ENCODE measurements around the gene TTI1. TPM values are rescaled to one million over a fixed set of nuclear protein-coding genes. Genes with fewer than 3 reads are reported as not detected.

The TTI1 gene
- total and polyA plus RNA-seq, 2 of the 13 experiments (the other 11 are each of a cell fraction or from before 2014, with no cell fraction given) = 22.9 to 39.8 TPM

DNA sequence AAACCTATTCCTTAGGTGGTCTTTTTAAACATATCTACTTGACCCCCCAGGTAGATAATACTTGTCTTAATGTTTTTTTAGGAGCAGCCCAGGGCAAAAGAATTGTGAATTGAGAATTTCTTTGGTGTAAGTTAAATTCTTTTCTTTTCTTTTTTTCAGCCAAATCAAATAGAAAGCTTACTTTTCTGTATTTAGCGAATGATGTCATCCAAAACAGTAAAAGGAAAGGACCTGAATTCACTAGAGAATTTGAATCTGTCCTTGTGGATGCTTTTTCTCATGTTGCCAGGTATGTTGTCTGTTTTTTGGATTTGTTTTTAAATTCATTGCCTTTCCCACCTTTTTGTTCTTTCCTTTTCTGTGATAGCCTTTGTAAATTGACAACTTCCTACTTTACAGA, 7.0 kb upstream of the TTI1 start:
- H3K4me2 ChIP-seq (ENCODE audit: low read depth, low read length) = no peak overlapping the region
- no TSS peak for BruUV-seq (replicated peaks)
- no peak overlapping the region for H3K9ac ChIP-seq (ENCODE audit: insufficient read depth, low read depth, low read length)
- H3K4me1 ChIP-seq (ENCODE audit: insufficient read depth, low read length) = peaks cover 45% of the 10 kb centered on the region
- H4K20me1 ChIP-seq (ENCODE audit: insufficient read depth, low read length) = peaks cover 5% of the 10 kb centered on the region; the same call in 1 of the 2 replicates
- H3K27me3 ChIP-seq (ENCODE audit: control insufficient read depth in 1 of 2, insufficient read depth in 2 of 2, low read length in 2 of 2) = no peaks in the 10 kb centered on the region
- TF ChIP-seq ATF7 (IDR thresholded peaks at IDR 0.05) (peak; percentile 92), ATF7 (CRISPR knock-in tag; IDR thresholded peaks at IDR 0.05) (no peak)
- TF ChIP-seq, protein P1, sequence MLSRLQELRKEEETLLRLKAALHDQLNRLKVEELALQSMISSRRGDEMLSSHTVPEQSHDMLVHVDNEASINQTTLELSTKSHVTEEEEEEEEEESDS (CRISPR knock-in tag; IDR thresholded peaks at IDR 0.05; ENCODE audit: borderline replicate concordance) = no peak
- ChIA-PET CTCF (ENCODE audit: low intra/inter-chr PET ratio, low total read pairs) (no interaction called here), POLR2A (interaction anchor here (0.6 to 1.5 kb wide), 2 partner anchors 10 to 13 kb away, joined by 3 read pairs; no protein-coding TSS in a partner anchor)
- 98% methylated on average over 1 of the region's 1 CpG for WGBS (ENCODE audit: low lambda C conversion rate)
- DNase-seq (ENCODE audit: low spot score) = no peak
- in situ Hi-C loops (cut with HindIII; ENCODE audit: extremely low pct_ligation_motif_present, low pct_unique_long_range_greater_than_20kb) = no loop called here
- no peak for FAIRE-seq
- H3K4me3 ChIP-seq (replicated peaks in 1 of 3; ENCODE audit: insufficient read depth in 1 of 3, low read depth in 2 of 3, low read length in 3 of 3) = no peak overlapping the region
- intact Hi-C loops (cut with micrococcal nuclease; ENCODE audit: unreplicated experiment) = no loop called here
- H3K36me3 ChIP-seq (replicated peaks in 1 of 2; ENCODE audit: control insufficient read depth in 1 of 2, insufficient read depth in 2 of 2, low read length in 2 of 2) = peaks cover 30 to 81% of the 10 kb centered on the region in 2 experiments
- ATAC-seq = no peak
- H3K27ac ChIP-seq (ENCODE audit: extremely low read length, insufficient read depth, low read length) = no peak overlapping the region
- peaks cover 92% of the 10 kb centered on the region for H3K79me2 ChIP-seq (ENCODE audit: insufficient read depth, low read length)
- no peak overlapping the region for H2AFZ ChIP-seq (ENCODE audit: low read length)
- H3K9me3 ChIP-seq (ENCODE audit: low read length) = no peaks in the 10 kb centered on the region

DNA sequence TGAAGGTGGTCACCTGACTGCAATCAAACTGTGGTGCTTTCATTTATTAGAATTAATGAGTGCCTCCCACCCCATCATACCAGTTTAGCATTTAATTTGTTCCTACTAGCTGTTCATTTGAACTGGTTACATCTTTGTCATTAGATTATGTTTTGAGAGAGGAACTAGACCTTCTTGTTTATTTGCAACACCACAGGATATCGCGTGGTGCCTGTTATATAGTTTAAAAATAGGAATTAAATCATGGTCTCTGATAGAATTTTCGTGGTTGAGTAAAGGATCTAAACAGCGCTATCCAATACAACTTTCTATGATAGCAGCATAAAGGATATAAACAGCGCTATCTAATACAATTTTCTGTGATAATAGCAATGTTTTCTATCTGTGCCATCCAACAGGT, 3.1 kb upstream of the TTI1 start:
- no peak for FAIRE-seq
- TF ChIP-seq ZNF205 (CRISPR knock-in tag; IDR thresholded peaks at IDR 0.05) (no peak), RBFOX2 (IDR thresholded peaks at IDR 0.05; ENCODE audit: low read depth, low read length) (0 out of 2 replicates have a peak, but pooled peaks have one; percentile 32)
- 97% methylated on average over 5 of the region's 5 CpGs for WGBS (ENCODE audit: low lambda C conversion rate)
- H3K27me3 ChIP-seq (ENCODE audit: control insufficient read depth in 1 of 2, insufficient read depth in 2 of 2, low read length in 2 of 2) = no peaks in the 10 kb centered on the region; a peak in 1 of 5 replicates
- peak overlapping the region; percentile 4; the same call in 1 of the 2 replicates for H3K9ac ChIP-seq (ENCODE audit: insufficient read depth, low read depth, low read length)
- no peak for ATAC-seq
- no TSS peak for BruUV-seq (replicated peaks)
- intact Hi-C loops (cut with micrococcal nuclease; ENCODE audit: unreplicated experiment) (no loop called here), in situ Hi-C loops (cut with HindIII; ENCODE audit: extremely low pct_ligation_motif_present, low pct_unique_long_range_greater_than_20kb) (no loop called here)
- DNase-seq (ENCODE audit: low spot score) = no peak
- H3K4me3 ChIP-seq (replicated peaks in 1 of 3; ENCODE audit: insufficient read depth in 1 of 3, low read depth in 2 of 3, low read length in 3 of 3) = no peak overlapping the region; a peak in 1 of 6 replicates
- H3K27ac ChIP-seq (ENCODE audit: extremely low read length, insufficient read depth, low read length) = no peak overlapping the region
- no peaks in the 10 kb centered on the region for H3K9me3 ChIP-seq (ENCODE audit: low read length)
- H3K79me2 ChIP-seq (ENCODE audit: insufficient read depth, low read length) = peaks cover 93% of the 10 kb centered on the region
- peak overlapping the region; percentile 37 for H3K4me2 ChIP-seq (ENCODE audit: low read depth, low read length)
- peaks cover 63% of the 10 kb centered on the region for H3K4me1 ChIP-seq (ENCODE audit: insufficient read depth, low read length)
- peaks cover 9 to 47% of the 10 kb centered on the region in 2 experiments for H3K36me3 ChIP-seq (replicated peaks in 1 of 2; ENCODE audit: control insufficient read depth in 1 of 2, insufficient read depth in 2 of 2, low read length in 2 of 2)
- H2AFZ ChIP-seq (ENCODE audit: low read length) = no peak overlapping the region
- ChIA-PET POLR2A (no interaction called here), CTCF (ENCODE audit: low intra/inter-chr PET ratio, low total read pairs) (no interaction called here)
- H4K20me1 ChIP-seq (ENCODE audit: insufficient read depth, low read length) = peaks cover 5% of the 10 kb centered on the region; the same call in 1 of the 2 replicates

All from HepG2 (cell line).